Endometrial microvascular endothelial cells (primary cell): ENCODE results near the gene FARS2. TPM values are rescaled to one million over a fixed set of nuclear protein-coding genes. Genes with fewer than 3 reads are reported as not detected.

Source experiments
- in situ Hi-C: cut with HindIII; loops from 2 replicates; pipeline ENCODE4 v1.10.0; 2017; ENCODE audit warnings: low sequenced_read_pairs, low pct_unique_long_range_greater_than_20kb; ENCODE audit errors: inconsistent ontology term
- total RNA-seq: library from RNA; depleted of rRNA; stranded (reverse); fragments of >200 nt; gene quantifications from one replicate; pipeline ENCODE4 v1.2.3, GENCODE V29; 2015; ENCODE audit errors: inconsistent ontology term

The FARS2 gene
- total RNA-seq, 1 donor from 2014 or later, result 18.2 TPM

DNA sequence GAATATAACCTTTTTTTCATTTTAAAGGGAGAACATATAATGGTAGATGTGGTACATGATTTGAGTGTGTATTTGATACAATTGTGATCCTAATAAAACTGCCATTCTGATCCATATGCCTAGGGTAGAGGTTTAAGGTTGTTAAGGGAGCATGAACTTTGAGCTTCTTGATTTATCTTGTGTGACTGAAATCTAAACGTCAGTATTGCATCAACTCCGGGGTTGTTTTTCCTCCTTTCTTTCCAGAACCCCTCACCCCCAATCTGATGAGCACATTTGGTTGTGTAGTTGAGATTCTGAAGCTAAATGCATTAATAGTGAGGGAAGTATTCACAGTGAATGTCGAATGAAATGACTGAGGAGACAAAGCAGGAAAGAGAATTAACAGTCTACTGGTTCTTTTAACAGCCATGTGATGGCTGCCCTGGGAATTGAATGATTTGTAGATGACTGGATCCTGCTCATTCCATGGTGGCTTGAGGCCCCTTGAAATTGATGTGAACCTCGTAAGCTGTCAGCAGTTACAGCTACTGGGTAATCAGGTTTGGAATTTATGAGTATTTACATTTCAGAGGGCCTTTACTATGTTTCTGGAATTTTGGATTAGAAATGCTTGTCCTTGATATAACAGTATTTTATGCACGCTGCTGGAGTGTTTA is 44.8 kb downstream of the FARS2 start:
- in situ Hi-C loops, result no loop called here

DNA sequence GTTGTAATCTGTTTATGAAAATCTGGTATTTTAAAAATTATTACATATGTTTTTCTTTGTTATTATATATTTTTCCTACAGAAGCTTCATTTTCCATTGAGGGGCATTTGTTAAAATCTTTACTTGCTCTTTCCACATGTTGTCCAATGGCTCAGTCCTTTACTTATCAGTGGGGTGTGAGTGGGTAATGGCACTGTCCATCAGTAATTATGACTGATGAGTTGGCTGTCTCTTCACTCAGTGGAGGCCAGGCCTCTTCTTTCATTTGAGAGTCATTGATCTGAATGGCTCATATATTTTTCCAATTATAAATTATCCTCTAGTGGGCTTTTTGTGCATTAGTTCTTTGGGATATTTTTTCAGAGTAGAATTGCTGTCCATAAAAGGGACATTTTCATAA is 45.7 kb downstream of the FARS2 start:
- in situ Hi-C loops, result no loop called here

DNA sequence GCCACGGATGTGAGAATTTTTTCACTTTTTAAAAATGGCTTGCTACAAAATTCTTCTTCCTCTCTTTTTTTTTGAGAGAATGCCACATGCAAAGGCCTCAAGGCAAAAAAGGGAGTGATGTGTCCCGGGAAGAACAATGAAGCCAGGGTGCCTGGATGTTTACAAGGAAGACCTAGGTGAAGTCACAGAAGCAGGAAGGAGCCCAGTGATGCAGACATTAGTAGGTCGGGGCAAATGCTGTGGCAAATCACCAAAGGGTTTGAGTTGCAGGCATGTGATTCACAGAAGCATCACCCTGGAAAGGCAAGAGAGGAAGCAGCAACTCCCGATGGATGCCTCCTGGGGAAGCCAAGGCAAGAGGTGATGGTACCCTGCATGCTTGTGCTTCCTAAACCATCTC is 46.8 kb downstream of the FARS2 start:
- in situ Hi-C loops, result no loop called here

DNA sequence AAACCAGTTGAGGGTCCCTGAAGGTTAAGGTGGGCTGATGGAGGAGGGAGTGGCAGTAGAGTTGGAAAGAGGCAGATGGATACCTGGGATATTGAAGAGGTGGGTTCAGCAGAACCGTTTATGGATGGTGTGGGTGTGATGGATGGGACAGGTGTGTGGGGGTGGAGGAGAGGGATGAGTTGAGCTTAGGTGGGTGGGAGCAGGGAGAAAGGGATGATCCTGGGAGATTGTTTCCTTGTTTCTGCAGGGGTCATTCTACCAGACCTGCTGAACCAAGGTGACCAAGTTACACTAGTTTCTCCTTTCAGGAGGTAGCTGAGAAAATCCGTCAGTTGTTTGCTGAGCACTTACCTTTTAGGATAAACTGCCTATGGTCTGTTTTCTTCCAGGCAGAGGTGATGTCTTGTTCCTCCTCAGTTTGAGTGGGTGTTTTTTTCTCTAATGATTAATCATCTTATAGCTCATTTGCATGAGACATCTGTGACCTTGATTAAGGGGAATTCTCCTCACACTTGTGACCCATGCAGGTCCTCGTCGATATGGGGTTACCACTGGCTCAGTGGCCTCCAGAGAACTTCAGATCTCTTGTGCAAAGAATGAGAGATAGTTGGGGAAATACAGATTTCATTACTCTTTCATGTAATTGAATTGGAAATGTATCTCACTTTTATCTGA is 53.0 kb downstream of the FARS2 start:
- in situ Hi-C loops, result no loop called here

DNA sequence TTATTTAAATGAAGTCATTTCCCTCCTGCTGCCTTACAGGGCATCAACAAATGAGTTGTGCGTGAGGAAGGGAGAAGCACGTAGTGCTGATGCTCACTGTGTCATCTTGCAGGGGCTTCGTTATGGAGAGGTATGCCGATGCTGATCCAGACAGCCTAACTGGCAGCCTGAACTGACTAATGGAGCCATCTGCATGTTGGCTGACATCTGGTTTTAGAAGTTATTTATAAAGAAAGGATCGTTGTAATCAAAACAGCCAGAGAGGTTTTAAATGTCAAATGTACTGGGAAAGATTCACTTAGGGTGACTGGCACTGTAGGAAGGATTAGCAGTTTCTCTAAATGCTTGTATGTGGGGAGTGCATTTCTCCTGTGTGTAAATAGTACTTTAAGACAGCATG is 54.6 kb downstream of the FARS2 start:
- in situ Hi-C loops, result no loop called here

DNA sequence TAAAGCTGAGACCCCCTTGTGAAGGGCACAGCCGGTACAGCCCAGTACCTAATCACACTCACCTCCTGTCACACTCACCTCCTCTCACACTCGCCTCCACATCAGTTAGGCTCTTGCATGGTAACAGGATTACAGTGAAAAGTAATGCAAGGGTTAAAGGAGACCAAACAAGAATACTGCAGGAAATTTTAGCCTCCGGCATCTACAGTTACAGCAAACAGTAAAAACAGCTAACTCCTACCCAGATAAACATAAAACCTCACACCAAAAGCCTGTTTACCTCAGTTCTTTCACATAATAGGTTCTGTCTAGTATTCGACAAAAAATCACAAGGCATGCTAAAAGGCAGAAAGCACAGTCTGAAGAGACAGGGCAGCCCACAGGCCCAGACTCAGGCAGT is 55.6 kb downstream of the FARS2 start:
- in situ Hi-C loops, result no loop called here

DNA sequence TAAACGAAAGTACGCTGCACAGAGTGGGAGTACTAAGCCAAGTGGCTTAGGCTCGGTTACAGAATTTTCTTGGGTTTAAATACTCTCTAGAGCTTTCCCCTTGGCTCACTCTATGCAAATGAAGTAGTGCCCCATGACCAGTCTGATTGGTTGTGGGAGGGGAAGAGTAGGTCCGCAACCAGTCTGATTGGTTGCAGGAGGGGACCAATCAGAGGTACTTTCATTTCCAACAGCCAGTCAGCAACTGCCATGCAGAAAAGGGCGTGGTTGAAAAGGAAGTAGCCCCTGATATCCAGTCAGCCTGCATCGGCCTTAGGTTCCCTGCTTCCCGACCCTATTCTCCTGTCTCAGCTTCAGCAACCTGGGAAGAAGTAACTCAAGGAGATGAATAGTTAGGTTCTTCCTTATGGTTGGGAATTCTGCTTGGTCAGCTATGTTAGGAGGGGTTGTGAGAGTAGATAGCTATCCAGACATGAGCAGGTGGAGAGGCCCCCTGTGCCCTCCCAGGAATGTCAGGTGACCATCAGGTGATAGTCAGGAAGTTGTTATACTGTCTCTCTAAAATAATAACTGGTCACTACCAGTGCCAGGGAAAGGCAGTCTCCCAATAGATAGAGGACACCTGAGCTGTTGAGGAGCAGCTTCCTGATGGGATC is 57.4 kb downstream of the FARS2 start:
- in situ Hi-C loops, result no loop called here

DNA sequence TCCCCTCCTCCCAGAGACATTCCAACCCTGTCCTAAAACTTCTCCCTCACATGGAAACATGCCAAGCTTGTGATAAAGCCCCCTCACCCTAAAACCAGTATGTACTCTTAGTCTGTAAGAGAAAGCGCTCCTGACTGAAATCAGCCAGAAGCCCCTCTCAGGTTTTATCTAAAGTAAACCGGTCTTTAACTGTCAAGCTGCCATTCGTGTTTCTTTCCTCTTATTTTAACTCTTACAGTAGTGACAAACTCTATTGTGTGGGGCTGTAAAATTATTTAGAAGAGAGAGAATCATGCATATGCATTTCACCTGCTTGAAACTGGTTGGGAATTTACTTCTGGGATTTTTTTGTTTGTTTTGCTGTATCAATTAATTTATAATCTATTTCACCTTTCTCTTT is 62.7 kb downstream of the FARS2 start:
- in situ Hi-C loops, result no loop called here

DNA sequence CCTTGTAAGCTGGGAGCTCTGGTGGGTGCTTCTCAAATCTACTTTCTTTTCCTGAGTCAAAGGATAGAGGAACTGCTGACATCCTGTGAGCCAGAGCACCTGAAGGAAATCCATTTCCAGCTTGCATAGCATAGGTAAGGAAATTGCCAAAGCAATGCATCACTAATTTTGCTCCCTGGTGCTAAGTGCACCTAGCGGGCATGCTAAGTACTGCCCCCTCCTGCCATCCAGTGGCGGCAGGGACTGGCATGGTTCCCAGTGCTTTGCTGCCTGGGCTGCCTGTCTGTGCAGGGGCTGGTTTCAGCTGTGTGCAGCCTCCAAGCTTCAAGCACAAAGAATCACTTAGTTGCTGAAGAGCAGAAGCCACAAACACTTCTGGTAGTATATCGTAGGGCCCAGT is 63.9 kb downstream of the FARS2 start:
- in situ Hi-C loops, result no loop called here

DNA sequence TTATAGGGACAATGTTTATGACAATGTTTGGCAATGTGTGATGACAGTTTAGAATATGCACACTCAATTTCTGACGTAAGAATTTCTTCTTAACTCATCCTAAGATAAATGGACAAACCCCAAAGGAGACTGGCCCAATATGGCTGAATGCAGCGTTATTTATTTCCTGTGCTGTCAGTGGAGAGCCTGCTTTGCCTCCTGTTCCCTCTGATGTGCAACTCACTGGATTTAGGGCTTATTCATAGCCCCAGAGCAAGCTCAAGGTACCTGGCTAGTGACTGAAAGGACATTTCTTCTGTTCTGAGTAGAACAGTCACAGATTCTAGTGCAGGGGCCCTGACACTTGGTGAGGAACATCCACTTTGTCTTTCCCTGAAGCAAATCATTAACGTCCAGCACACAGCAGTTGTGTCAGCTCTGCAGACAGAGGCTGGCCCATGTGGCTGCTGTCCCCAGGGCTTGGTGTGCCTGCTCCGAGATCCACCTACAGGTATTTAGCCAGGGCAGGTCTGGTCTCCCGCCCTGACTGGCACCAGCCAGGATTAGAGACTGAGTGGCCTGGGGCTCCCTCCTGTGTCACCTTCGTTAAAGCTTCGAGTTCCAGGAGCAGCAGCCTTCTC is 64.8 kb downstream of the FARS2 start:
- in situ Hi-C loops, result no loop called here

DNA sequence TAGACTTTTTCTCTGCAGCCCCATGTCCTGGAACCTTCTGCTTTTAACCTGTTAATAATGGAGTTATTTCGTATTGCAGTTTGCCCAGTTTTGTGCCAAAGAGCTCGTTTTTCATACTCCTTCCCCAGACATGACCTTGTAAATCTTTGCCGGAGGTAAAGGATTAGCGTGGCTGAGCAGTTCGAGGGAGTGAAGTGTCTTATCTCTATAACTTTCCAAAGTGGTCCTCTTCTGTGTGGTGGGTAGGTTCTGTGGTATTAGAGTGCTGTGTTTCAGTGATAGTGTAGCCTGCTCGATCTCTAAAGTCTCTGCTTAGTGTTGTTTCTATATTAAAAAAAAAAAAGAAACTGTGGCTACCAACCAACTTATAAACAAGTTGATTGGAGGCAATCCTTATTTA is 67.5 kb downstream of the FARS2 start:
- in situ Hi-C loops, result no loop called here

DNA sequence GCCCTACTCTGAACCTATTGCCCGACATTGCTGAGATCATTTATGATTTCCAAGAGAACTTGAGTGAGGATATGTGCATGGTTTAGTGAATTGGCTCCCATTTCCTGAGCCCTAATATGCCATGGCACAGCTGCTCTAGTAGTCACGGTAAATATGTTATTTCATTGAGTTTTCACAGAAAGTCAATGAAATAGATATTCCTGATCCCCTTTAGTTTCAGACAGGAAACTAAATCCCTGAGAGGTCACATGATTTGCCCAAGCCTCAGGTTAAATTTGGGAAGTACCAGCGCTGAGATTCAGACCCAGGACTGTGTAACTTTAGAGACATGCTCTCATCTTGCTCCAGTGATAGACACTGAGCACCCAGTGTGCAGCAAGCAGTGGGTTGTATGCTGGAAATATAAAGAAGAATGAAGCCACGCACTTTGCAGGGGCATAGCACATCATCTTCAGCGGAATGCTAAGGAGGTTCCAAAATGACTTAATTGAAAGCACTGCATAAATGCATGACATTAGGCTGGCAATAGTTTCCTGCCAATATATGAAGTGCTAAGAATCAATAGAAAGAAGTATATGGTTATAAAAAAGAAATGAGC is 70.6 kb downstream of the FARS2 start:
- in situ Hi-C loops, result no loop called here

DNA sequence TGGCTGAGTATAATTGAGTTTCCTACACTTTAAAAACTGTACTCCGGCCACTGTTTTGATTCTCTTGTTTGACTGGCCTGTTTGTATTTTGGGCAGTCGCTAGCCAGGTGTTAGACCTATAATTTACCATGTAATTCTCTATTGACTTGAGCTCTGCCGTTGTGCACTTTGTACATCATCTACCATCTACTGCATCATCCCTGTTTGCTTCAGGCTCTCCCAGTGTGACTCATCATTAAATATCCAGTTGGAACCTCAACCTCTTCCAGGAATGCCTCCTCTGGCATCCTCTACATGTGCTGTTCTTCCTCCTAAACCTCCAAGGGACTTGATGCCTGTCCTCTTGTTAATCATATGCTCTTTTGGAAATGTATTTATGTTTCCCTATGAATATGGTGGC is 72.3 kb downstream of the FARS2 start:
- in situ Hi-C loops, result no loop called here

DNA sequence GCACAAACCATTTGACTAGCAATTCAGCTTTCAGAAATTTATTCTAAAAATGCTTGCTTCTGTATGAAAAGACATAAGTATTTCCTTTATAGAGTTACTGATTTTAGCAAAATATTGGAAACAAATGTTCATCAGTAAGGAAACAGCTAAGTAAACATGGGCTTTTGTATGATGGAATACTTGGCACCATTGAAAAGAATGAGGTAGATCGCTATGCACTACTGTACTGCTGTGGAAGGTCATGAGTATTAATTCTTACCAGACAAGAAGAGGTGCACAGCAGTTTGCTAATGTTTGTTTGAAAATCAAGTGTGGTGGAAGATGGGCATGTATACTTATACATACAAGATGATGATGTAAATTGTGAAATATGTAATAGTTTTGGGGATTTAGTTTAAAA is 73.0 kb downstream of the FARS2 start:
- in situ Hi-C loops, result no loop called here

DNA sequence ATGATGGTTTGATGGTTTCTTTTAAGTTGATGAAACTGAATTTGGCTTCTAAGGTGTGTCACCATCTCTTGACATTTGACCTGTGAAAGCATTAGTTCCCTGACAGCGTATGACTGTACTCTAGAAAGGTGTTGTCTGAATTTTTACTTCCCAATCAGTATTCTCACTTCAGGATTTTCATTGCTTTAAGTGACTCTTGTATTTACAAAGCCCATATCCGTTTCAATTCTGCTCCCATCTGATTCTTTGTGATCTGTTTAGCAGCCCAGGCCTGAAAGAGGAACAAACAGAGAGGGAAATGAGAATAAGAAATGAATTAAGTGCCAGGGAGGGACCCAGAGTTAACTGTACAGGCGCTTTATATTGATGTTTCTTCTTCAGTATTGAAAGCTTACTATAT is 73.7 kb downstream of the FARS2 start:
- in situ Hi-C loops, result no loop called here

DNA sequence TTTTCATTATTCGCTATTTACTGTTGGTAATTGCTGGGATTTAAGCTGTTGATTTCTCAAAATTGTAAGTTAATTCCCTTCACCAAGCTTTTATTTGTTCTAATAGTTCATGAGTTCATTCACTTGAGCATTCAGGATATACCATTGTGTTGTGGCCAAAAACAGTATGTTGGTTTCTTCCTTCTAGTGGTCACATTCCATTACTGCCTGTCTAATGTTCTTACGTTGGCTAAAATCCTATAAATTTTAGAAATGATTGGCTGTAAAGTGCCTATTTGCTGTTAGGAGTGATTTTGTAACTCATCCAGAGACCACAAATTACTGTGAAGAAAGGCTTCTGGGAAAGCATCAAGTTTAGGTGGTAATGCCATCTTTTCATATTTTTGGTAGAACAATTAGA is 76.3 kb downstream of the FARS2 start:
- in situ Hi-C loops, result no loop called here

DNA sequence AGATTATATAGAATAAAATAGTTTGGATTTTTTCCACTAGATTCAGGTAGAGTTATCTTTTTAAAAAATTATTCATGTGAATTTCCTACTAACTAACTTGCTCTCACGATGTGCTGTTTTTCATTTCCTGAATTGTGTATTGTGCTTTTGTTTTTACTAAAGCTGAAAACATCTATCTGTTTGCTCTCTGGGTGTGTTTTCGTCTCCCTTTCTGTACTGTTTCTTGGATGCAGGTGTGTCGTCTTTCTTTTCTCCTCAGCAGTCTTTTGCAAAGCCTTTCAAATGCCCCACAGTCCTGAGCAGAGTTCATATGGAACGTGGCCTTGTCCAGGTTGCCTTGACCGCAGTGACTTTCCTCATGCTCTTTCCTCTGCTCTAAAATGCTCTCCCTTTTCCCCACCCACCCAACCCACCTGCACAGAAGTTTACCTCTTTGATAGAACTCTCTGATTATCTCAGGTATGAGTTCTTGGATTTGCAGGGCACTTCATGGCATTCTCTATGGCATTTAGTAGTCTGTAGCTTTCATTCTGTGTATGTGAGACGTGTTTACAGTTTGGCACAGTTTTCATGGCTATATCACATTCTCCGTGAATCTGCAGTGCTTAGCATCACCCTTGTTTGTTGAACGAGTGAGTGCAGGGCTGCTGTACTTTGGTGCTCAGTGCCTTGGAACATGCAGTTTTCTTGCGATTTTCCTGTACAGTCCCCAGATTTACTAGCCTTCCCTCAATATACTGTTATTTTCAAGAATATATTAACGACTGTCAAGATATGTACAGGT is 77.1 kb downstream of the FARS2 start:
- in situ Hi-C loops, result no loop called here

DNA sequence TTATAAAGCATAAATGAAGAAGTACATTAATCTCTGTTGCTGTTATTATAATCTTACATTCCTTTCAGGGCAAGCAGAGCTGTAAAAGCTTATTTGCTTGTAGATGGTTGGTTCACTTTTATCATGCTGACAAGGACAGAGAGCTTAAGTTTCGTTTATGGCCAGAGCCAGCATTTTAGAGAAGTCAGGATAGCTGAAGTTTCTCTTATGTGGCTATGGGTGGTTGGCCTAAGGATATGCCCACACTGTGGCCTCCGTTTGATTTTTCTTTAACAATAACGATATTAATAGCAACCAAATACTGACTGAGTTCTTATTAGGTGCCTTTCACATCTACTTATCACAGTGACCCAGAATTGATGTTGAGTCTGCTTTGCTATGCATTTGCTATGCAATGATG is 78.5 kb downstream of the FARS2 start:
- in situ Hi-C loops, result no loop called here

DNA sequence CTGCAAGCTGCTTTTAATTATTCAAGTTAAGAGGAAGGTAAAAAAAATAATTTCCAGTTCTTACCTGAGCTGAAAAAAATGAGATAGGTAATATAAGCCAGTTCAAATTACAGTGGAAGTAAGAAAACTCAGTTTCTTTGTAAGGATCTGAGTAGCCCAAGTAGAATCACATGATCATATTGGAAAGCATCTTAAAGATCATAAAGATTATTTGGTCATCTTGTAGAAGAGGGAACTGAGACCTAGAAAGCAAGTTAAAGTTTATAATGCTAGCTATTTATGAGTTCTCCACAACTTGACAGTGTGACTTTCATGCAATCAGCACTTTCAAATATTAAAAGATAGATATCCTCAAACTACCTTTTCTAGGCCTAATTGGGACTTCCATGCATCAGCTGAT is 80.5 kb downstream of the FARS2 start:
- in situ Hi-C loops, result no loop called here
